ENCODE measurements around the gene NOC2L.
A peak's percentile ranks its signal among the peaks of the same experiment; 100 is the strongest.

NOC2L gene

GRCh38 chr1:938088-938683 is 20.9 kb downstream of the NOC2L start:
- H3K4me2 ChIP-seq (ENCODE audit: low read depth, low read length): no peak overlapping the region
- DNase-seq: peak; percentile 10
- no peak overlapping the region for H3K4me3 ChIP-seq (ENCODE audit: low read length)
- TF ChIP-seq, protein P1, sequence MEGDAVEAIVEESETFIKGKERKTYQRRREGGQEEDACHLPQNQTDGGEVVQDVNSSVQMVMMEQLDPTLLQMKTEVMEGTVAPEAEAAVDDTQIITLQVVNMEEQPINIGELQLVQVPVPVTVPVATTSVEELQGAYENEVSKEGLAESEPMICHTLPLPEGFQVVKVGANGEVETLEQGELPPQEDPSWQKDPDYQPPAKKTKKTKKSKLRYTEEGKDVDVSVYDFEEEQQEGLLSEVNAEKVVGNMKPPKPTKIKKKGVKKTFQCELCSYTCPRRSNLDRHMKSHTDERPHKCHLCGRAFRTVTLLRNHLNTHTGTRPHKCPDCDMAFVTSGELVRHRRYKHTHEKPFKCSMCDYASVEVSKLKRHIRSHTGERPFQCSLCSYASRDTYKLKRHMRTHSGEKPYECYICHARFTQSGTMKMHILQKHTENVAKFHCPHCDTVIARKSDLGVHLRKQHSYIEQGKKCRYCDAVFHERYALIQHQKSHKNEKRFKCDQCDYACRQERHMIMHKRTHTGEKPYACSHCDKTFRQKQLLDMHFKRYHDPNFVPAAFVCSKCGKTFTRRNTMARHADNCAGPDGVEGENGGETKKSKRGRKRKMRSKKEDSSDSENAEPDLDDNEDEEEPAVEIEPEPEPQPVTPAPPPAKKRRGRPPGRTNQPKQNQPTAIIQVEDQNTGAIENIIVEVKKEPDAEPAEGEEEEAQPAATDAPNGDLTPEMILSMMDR (IDR thresholded peaks at IDR 0.05; ENCODE audit: low read length): peak; percentile 42
- TF ChIP-seq EZH2phosphoT487 (IDR thresholded peaks at IDR 0.05; ENCODE audit: low read length): no peak
- no peak overlapping the region for H3K27ac ChIP-seq (ENCODE audit: low read length)
- no peaks in the 10 kb centered on the region for H3K79me2 ChIP-seq (ENCODE audit: low read length)
- no peaks in the 10 kb centered on the region for H3K9me3 ChIP-seq (replicated peaks; ENCODE audit: insufficient read depth, low read length)
- no peak overlapping the region for H2AFZ ChIP-seq (ENCODE audit: low read length)
- peaks cover 11% of the 10 kb centered on the region; the same call in 1 of the 2 replicates for H3K4me1 ChIP-seq (ENCODE audit: low read length)
- no peaks in the 10 kb centered on the region for H3K36me3 ChIP-seq (replicated peaks; ENCODE audit: insufficient read depth, low read length)
- H3K9me2 ChIP-seq (replicated peaks; ENCODE audit: insufficient read depth, low read length): no peaks in the 10 kb centered on the region
- peaks cover 85% of the 10 kb centered on the region for H3K27me3 ChIP-seq (replicated peaks; ENCODE audit: insufficient read depth, low read length)
- no peak overlapping the region for H3K9ac ChIP-seq (ENCODE audit: low read length)
- peaks cover 7% of the 10 kb centered on the region; the same call in 1 of the 2 replicates for H4K20me1 ChIP-seq (ENCODE audit: insufficient read depth, low read length)
- no peaks in the 10 kb centered on the region for H3F3A ChIP-seq (ENCODE audit: insufficient read depth, low read length)

DNA sequence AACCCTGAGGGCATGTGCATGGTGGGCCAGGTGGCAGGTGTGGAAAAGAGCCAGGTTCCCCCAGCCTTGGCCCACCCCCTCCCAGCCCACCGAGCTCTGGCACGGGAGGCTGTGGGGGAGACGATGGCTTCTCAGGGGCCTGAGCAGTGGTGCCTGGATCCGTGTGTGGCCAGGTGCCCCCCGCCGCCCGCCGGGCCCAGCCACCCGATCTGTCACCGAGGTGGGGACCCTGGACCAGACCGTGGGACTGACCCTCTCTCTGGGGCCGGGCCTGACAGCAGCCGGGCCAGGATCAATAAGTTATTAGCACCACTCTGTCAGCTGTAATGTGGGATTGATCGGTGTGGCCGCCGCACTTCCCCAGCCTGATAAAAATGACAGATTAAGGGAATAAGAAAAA is 21.5 kb downstream of the NOC2L start:
- Histone ChIP-seq H4K20me1 (ENCODE audit: insufficient read depth, low read length) (peaks cover 7% of the 10 kb centered on the region; the same call in 1 of the 2 replicates), H3K36me3 (replicated peaks; ENCODE audit: insufficient read depth, low read length) (no peaks in the 10 kb centered on the region), H3K27ac (ENCODE audit: low read length) (no peak overlapping the region), H3F3A (ENCODE audit: insufficient read depth, low read length) (no peaks in the 10 kb centered on the region), H2AFZ (ENCODE audit: low read length) (no peak overlapping the region), H3K9me2 (replicated peaks; ENCODE audit: insufficient read depth, low read length) (no peaks in the 10 kb centered on the region), H3K9me3 (replicated peaks; ENCODE audit: insufficient read depth, low read length) (no peaks in the 10 kb centered on the region), H3K27me3 (replicated peaks; ENCODE audit: insufficient read depth, low read length) (peaks cover 85% of the 10 kb centered on the region), H3K9ac (ENCODE audit: low read length) (no peak overlapping the region), H3K4me1 (ENCODE audit: low read length) (peaks cover 11% of the 10 kb centered on the region; the same call in 1 of the 2 replicates), H3K79me2 (ENCODE audit: low read length) (no peaks in the 10 kb centered on the region), H3K4me3 (ENCODE audit: low read length) (no peak overlapping the region), H3K4me2 (ENCODE audit: low read depth, low read length) (no peak overlapping the region)
- TF ChIP-seq, protein P1 (IDR thresholded peaks at IDR 0.05; ENCODE audit: low read length): no peak
- TF ChIP-seq EZH2 (optimal IDR thresholded peaks at IDR 0.05; ENCODE audit: low read depth, low read length): no peak
- TF ChIP-seq EZH2phosphoT487 (IDR thresholded peaks at IDR 0.05; ENCODE audit: low read length): no peak
- DNase-seq: no peak

- Histone ChIP-seq H3K27me3 (replicated peaks; ENCODE audit: insufficient read depth, low read length) (peaks cover 85% of the 10 kb centered on the region), H3F3A (ENCODE audit: insufficient read depth, low read length) (no peaks in the 10 kb centered on the region), H3K79me2 (ENCODE audit: low read length) (no peaks in the 10 kb centered on the region), H4K20me1 (ENCODE audit: insufficient read depth, low read length) (peaks cover 7% of the 10 kb centered on the region; the same call in 1 of the 2 replicates), H2AFZ (ENCODE audit: low read length) (no peak overlapping the region), H3K36me3 (replicated peaks; ENCODE audit: insufficient read depth, low read length) (no peaks in the 10 kb centered on the region), H3K4me1 (ENCODE audit: low read length) (peaks cover 11% of the 10 kb centered on the region; the same call in 1 of the 2 replicates), H3K9me3 (replicated peaks; ENCODE audit: insufficient read depth, low read length) (no peaks in the 10 kb centered on the region), H3K9ac (ENCODE audit: low read length) (no peak overlapping the region), H3K27ac (ENCODE audit: low read length) (no peak overlapping the region), H3K4me2 (ENCODE audit: low read depth, low read length) (no peak overlapping the region), H3K9me2 (replicated peaks; ENCODE audit: insufficient read depth, low read length) (no peaks in the 10 kb centered on the region), H3K4me3 (ENCODE audit: low read length) (no peak overlapping the region)
- TF ChIP-seq, protein P1 (IDR thresholded peaks at IDR 0.05; ENCODE audit: low read length): no peak
- no peak for TF ChIP-seq EZH2 (optimal IDR thresholded peaks at IDR 0.05; ENCODE audit: low read depth, low read length)
- TF ChIP-seq EZH2phosphoT487 (IDR thresholded peaks at IDR 0.05; ENCODE audit: low read length): no peak
- no peak for DNase-seq
These were observed 22.4 kb downstream of the NOC2L start for GRCh38 chr1:936348-937264.
